OCI-LY7 (cell line): ENCODE measurements around the gene GRK6.

Experiments used
- EZH2phosphoT487 ChIP-seq: fragments of 200-600 bp; sonication (generic); IDR thresholded peaks from 2 replicates; pipeline ENCODE4 v1.6.1; 2018; ENCODE audit warnings: low read depth, borderline replicate concordance, mild to moderate bottlenecking, mixed run types, antibody characterized with exemption, low read length, moderate library complexity, mixed read lengths
- TF ChIP-seq, protein P1 (sequence below): fragments of 200-600 bp; sonication (generic); conservative IDR thresholded peaks from 2 replicates; pipeline ENCODE4 v1.5.1; 2014; ENCODE audit warnings: mild to moderate bottlenecking, antibody characterized with exemption, low read length, moderate library complexity, mixed read lengths

DNA sequence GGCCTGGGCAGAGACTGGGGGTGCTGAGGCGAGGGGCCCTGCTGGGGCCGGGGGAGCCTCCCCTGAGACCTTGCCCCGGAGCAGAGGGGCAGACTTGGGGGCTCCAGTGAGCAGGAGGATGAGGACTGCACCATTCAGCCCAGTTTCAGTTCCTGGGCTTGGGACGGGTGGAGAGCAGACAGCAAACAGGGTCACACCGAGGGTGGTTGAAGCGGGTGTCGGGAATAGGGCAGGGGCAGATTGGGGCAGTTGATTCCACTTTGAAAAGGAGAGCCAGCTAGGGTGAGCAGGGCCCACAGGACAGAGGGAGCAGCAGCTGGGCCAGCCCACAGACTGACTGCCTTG, 4.5 kb downstream of the GRK6 start:
- TF ChIP-seq, protein P1, sequence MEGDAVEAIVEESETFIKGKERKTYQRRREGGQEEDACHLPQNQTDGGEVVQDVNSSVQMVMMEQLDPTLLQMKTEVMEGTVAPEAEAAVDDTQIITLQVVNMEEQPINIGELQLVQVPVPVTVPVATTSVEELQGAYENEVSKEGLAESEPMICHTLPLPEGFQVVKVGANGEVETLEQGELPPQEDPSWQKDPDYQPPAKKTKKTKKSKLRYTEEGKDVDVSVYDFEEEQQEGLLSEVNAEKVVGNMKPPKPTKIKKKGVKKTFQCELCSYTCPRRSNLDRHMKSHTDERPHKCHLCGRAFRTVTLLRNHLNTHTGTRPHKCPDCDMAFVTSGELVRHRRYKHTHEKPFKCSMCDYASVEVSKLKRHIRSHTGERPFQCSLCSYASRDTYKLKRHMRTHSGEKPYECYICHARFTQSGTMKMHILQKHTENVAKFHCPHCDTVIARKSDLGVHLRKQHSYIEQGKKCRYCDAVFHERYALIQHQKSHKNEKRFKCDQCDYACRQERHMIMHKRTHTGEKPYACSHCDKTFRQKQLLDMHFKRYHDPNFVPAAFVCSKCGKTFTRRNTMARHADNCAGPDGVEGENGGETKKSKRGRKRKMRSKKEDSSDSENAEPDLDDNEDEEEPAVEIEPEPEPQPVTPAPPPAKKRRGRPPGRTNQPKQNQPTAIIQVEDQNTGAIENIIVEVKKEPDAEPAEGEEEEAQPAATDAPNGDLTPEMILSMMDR = no peak
- TF ChIP-seq EZH2phosphoT487 = no peak
